Stimulated activated CD4-positive, alpha-beta T cell treated with anti-CD3 and anti-CD28 coated beads, TNF-alpha, amount 100 ng/mL, for 1 hour (primary cell): ENCODE data around the gene C1QTNF5.

Experiments used
- DNase-seq, 3 donors: peaks; one replicate each; pipeline ENCODE4 v3.0.0-alpha.2; 2020; ENCODE audit warnings: low read depth in 3 of 3, low spot score in 1 of 3

The C1QTNF5 gene

GRCh38 chr11:119359365-119360214 is 18.9 kb upstream of the C1QTNF5 start:
- DNase-seq: no peak

GRCh38 chr11:119357074-119357473 is 16.4 kb upstream of the C1QTNF5 start:
- no peak for DNase-seq

- peak; percentile 40 to 63 (median 41) for DNase-seq
Observed at GRCh38 chr11:119356349-119357031, 15.8 kb upstream of the C1QTNF5 start.

- DNase-seq: no peak
Observed at GRCh38 chr11:119355091-119355843, 14.6 kb upstream of the C1QTNF5 start.

GRCh38 chr11:119352857-119353260 is 12.2 kb upstream of the C1QTNF5 start:
- no peak for DNase-seq

GRCh38 chr11:119351232-119351631 is 10.5 kb upstream of the C1QTNF5 start:
- no peak for DNase-seq

- no peak for DNase-seq
Observed at GRCh38 chr11:119350302-119350701, 9.6 kb upstream of the C1QTNF5 start.

- no peak for DNase-seq
Observed at GRCh38 chr11:119347940-119348605, 7.4 kb upstream of the C1QTNF5 start.

- no peak for DNase-seq
Observed at GRCh38 chr11:119347242-119347641, 6.6 kb upstream of the C1QTNF5 start.

- DNase-seq: no peak
Observed at GRCh38 chr11:119346605-119347004, 5.9 kb upstream of the C1QTNF5 start, which contains the start of gene MFRP. Gene MFRP, minus strand, starts transcription at chr11:119346705. Its CDS starts 192 bp downstream, at chr11:119346513.

- DNase-seq: no peak
Observed at GRCh38 chr11:119345685-119346084, 5.0 kb upstream of the C1QTNF5 start.

- no peak for DNase-seq
Observed at GRCh38 chr11:119344291-119345010, 3.8 kb upstream of the C1QTNF5 start.

- DNase-seq: no peak
Observed at GRCh38 chr11:119343726-119344125, 3.0 kb upstream of the C1QTNF5 start.

- DNase-seq: no peak
Observed at GRCh38 chr11:119342362-119343130, 1.9 kb upstream of the C1QTNF5 start.

GRCh38 chr11:119342023-119342300 is 1.3 kb upstream of the C1QTNF5 start:
- no peak for DNase-seq

GRCh38 chr11:119341222-119342022 is 739 bp upstream of the C1QTNF5 start:
- no peak for DNase-seq

- DNase-seq: no peak
Observed at GRCh38 chr11:119339589-119340334, 921 bp downstream of the C1QTNF5 start.

GRCh38 chr11:119338965-119339588 is 1.6 kb downstream of the C1QTNF5 start:
- DNase-seq: no peak
